NCI-H524 treated with DMSO at 0.1 percent for 48 hours (cell line): ENCODE measurements around the gene PRDM16.

Experiments
- DNase-seq: peaks from one replicate; lab custom pipeline; 2025; lab: John Stamatoyannopoulos, UW

PRDM16 gene

DNA sequence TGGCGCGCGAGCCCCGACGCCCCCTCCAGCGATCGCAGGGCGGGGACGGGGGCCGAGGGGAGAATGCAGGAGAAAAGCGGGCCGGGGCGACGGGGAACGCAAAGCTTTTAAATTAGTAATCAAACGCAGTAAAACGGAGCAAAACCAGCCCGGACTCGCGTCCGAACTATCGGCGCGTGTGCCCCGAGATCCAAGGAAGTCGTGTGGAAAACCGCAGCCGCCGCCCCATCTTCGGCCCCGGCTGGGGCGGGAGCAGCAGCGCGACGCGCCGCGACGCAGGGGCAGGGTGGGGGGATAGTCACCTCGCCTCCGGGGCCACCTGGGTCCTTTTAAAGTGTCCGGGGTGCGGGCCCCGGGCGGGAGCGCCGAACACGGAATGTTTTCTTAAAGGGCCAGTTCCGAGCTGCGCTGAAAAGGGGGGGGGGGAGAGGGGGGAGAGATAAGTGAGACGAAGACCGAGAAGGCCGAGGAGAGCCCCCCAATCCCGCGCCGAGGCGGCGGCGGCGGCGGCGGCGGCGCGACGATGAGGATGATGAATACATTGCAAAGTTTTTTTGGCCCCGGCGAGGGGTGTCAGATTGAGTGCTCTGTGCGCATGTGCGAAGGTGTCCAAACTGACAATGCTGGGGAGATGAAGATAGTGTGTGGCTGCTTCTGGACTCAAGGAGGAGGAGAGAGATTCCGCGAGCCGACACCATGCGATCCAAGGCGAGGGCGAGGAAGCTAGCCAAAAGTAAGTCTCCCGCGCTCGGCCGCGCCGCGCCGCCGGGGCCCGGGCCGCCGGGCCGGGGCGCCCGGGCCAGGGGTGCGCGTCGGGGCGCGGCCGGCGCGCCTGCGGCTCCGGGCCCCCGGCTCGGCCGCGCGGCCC is at the start of gene PRDM16:
Gene PRDM16 (plus strand): TSS at position 640 of the 868 bp plus-strand sequence. CDS start 57 bp downstream, at position 697.
- DNase-seq, result no peak

DNA sequence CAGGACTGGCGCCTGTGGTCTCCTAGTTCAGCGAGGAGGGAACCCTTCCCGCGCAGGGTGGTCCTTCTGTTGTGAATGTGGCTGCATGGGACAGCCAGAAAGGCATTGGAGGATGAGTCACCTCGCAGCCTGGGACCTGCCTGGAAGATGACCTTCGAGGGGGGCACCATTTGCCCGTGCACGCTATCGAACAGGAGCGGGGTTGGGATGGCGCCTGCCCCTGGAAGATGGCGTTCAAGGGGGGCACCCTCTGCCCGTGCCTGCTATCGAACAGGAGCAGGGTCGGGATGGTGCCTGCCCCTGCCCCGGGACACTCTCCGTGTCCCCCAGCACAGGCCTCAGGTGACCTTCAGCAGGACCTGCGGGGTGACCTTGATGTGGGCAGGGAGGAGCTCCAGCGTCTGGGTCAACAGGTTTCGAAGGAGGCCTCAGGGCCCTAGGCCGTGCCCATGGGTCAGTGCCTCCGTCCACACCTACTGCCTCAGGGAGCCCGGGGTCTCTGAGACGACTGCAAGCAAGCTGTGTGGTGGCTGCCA is 49.4 kb upstream of the PRDM16 start:
- no peak for DNase-seq

DNA sequence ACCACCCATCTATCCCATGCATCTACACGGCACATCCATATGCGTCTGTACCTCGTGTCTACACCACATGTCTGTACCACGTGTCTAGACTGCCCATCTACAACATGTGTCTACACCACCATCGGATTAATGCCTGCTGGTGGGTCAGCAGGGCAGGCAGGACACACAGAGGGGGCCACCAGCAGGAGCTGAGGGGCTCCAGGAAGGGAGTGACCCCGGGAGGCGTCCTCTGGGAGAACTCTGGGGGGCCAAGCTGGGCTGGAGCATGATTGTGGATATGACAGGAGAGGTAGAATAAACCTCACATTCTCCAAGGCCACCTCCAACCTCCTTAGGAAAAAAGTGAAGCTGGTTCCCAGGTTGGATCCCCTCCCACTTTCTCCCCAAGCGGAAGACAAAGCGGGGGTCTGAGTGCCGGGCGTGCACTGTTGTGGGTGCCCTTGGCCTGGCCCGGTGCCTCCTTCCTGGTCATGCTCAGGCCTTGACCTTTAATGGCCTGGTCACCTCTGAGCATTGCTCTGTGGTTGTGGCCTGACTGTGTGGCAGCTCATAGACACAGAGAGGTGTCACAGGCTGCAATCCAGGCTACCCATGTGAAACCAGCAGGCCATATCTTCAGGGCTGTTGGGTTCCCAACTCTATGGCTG is 48.6 kb upstream of the PRDM16 start:
- DNase-seq, result no peak

DNA sequence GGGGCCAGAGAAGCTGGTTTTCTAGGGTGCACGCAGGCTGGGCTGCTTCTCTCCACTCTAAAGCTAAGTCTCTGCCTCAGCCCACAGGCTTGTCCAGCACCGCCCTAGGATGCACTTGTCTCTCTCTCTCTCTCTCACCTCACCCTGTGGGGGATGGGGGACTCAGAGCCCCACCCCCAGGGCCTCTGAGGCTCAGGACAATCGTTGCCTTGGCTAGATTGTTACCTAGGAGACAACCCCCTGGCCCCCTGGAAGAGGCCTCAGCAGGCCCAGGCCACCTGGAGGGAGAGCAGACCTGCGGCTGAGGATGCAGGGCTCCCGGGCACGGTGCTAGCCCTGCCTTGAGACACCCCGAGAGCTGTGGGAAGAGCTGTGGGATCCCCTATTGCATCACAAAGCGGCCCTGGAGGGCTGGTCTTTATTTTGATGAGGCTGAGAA is 47.8 kb upstream of the PRDM16 start, which contains the start of gene ACTRT2:
Gene ACTRT2 (plus strand): TSS at position 235 of the 439 bp plus-strand sequence. CDS start 220 bp downstream, outside the sequence.
- DNase-seq, result no peak

DNA sequence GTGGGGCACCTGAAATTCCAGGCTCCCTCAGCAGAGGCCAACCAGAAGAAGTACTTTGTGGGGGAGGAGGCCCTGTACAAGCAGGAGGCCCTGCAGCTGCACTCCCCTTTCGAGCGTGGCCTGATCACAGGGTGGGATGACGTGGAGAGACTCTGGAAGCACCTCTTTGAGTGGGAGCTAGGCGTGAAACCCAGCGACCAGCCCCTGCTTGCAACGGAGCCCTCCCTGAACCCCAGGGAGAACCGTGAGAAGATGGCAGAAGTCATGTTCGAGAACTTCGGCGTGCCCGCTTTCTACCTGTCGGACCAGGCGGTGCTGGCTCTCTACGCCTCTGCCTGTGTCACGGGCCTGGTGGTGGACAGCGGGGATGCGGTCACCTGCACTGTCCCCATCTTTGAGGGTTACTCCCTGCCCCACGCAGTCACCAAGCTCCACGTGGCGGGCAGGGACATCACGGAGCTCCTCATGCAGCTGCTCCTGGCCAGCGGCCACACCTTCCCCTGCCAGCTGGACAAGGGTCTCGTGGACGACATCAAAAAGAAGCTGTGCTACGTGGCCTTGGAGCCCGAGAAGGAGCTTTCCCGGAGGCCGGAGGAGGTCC is 47.1 kb upstream of the PRDM16 start:
- DNase-seq, result no peak

DNA sequence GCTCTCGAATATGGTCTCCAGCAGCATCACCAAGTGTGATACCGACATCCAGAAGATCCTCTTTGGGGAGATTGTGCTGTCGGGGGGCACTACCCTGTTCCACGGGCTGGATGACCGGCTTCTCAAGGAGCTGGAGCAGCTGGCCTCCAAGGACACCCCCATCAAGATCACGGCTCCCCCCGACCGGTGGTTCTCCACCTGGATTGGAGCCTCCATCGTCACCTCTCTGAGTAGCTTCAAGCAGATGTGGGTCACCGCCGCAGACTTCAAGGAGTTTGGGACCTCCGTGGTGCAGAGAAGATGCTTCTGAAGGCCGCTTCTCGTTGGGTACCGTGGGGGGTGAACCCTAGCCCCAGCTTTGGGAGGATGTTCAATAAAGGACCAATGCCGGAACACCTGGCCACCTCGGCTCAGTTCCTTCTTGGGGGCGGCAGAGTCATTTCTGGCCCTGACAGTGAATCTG is 46.5 kb upstream of the PRDM16 start:
- no peak for DNase-seq

DNA sequence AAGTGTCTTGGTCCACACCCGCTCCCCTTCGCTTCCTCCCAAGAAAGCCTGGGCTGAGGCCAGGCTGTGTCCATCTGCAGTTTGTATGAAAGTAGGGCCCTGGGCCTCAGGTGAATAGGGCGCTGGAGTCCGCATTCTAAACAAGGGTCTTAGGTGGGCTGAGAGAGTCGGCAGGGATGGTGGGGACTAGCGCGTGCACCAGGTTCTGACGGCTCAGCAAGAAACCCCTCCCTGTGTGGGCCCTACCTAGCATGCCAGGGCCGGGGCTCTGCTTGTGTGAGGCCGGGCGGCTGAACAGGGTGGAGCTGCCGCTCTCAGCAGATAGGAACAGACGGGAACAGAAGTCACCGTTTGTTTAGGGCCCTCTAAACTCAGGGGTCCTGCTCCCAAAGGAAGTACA is 46.0 kb upstream of the PRDM16 start:
- no peak for DNase-seq

DNA sequence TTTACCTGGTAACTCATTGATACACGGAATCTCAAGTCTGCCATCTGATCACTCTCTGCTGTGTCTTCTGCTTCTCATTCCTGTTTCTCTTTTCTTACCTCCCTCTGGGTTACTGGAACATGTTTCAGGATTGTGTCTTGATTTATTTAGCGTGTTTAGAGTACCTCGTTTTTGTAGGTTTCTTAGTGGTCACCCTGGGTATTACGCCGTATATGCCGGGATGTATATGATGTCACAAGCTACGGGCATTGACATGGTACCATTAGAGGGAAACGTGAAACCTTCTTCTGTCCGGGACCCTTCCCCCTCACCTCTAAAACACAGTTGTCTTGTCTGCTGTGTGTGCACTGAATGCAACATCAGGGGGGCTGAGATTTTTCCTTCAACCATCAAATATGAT is 45.0 kb upstream of the PRDM16 start:
- DNase-seq, result no peak

DNA sequence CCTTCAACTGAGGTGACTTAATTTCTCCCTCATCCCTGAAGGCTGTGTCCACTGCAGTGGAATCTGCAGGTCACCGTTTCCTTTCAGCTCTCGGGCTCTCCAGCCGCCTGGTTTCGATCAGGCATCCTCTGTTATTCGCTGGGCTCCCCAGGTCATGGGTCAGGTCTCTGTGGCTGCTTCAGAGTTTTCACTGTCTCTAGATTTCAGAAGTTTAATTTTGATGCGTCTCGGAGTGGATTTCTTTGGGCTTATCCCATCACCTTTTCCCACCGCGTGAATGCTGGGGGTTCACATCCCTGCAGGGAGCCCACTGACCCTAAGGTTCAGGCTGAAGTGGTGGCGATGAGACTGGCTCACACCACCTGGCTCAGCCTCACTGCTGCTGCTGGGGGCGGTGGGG is 44.4 kb upstream of the PRDM16 start:
- DNase-seq, result no peak

DNA sequence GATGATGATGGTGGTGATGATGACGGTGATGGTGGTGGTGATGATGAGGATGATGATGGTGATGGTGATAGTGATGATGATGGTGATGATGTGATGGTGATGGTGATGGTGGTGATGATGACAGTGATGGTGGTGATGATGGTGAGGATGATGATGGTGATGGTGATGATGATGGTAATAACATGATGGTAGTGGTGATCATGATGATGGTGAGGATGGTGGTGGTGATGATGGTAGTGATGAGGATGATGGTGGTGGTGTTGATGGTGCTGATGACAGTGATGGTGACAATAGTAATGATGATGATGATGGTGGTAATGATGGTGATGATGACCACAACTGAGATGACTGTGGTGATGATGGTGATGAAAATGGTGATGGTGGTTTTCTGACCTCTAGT is 42.9 kb upstream of the PRDM16 start:
- DNase-seq, result no peak

DNA sequence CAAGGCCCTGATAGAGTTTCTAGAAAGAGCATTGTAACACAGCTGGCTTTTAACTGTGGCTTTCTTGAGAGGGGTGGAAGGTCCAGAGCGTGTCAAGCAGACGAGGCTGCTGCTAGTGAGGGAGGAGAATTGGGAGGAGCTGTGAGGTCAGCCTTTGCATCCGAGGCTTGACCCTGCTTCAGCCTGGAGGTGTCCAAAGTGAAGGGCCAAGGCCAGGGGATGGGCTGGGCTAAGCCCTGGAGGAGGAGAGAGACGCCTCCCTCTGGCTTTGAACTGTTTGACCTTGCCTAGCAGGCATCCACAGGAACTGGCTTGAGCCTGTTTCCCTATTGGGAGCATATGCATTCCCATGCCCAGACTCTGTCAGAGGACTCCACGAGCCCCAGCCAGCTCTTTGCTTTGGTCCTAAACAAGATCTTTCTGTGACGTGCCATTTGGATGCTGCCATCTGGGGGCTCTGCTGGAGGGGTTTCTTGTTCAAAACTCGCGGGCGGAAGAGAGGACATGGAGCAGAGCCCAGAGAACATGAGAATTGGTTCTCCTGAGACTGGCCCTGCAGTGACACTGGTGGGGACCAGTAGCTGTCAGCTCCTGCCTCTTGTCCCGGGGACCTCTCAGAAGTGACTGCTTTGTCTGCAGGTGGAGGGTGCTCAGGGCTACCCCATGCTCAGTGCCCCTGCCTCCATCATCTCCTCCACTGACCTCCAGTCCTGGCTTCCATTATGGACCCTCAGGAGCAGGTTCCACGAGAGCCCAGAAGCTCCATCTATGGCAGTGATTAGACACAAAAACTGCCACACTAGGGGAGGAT is 42.2 kb upstream of the PRDM16 start:
- DNase-seq, result no peak

DNA sequence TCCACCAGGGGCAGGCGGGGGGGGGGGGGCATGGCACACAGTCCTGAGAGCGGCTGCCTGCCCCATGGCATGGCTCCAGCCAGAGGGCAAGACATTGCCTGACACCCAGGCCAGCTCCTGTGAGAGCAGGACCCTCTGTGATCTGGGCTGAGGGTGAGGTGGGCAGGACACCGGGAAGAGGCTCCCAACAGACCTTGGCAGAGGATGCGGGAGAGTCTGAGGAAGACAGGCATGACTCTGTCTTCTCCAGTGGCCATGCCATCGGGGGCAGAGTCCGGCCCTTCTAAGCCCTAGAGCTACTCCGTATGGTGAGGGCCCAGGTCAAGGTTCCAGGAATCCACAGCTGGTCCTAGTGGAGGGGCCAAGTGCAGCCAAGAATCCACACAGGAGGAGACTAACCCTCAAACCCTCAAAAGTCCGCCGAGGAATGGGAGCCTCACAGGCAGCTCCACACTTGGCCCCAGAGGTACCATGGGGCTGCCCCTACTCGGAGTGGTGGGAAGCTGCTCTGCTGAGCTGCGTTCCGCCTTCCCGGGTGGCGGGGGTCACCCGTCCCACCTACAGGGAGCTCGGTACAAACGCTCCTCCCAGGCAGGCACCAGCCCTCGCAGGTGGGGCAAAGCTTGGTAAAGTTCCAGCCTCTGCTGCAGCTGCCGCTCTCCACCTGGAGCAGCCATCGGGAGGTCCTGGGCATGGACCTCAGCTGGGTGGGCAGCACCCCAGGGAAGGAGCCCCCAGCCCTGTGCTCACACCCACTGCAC is 41.2 kb upstream of the PRDM16 start:
- DNase-seq, result no peak

DNA sequence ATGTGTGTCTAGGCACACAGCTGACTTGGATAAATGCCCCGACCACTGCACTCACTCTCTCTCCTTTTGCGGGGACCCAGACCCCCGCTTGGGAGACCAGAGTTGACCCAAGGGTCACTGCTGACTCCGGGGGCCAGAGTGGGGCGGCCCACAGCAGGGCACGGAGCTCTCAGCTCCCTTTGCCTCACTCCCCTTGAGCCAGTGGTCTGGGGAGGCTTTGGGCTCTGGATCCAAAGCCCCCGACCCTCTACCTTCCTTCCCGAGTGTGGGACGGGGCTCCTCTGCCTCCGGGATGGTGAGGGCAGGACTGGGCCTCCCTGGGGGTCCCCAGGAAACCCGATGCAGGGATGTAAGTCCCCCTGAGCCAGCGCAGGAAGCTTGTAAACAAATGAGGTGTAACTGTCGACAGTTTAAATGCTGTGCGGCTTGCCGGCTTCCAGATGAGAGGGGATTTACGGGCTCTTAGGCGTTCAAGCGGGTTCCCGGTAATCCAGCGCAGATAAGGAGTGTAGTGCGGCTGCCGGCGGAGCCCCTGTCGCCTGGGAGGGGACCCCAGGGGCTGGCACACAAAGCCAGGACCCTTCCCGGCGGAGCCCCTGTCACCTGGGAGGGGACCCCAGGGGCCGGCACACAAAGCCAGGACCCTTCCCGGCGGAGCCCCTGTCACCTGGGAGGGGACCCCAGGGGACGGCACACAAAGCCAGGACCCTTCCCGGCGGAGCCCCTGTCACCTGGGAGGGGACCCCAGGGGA is 40.3 kb upstream of the PRDM16 start:
- DNase-seq, result no peak

DNA sequence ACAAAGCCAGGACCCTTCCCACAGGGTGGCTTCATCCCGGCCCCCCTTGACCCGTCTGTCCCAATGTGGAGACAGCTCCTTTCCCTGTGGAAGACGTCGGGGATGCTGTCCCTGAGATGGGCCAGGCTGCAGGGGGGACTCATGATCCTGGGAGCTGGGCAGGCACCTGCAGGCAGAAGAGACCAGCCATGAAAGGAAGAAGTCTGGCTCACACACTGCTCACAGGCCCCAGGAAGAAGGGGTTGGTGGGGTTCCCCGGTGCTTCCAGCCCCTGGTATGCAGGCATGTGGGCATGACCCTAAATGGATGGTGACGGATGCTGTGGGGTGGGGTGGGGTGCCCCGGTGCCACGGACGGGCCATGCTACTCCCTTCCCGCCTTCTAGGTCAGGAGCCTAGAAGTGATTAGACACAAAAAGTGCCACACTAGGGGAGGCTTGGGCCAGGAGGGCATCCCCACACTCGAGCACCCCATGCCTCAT is 39.5 kb upstream of the PRDM16 start:
- DNase-seq, result no peak

DNA sequence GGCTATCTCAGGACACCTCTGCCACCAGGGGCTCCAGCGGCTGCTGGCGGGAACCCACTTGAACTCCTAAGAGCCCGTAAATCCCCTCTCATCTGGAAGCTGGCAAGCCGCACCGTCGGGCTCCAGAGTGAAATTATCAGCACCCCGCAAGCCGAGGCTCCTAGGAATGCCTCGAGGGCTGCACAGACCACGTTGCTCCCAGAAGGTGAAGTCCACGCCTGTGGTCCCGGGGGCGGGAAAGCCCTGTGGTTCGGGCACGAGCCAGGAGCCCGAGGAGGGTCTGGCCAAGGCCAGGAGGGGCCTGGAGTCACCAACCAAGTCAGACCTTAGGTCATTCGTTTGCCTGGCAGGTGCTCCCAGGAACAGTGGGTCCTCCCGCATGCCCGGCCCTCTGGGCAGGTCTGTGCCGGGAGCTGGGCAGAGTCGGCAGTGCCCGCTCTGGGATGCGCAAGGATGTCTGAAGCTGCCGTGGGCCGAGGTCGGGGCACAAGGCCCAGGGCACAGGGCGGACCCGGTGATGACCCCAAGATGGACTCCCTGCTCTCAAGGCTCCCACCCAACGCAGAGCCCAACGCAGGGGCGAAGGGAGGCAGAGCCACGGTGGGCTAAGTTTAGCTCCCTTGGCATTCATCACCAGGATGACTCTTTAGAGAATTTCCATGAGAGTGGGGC is 38.9 kb upstream of the PRDM16 start:
- DNase-seq, result no peak

DNA sequence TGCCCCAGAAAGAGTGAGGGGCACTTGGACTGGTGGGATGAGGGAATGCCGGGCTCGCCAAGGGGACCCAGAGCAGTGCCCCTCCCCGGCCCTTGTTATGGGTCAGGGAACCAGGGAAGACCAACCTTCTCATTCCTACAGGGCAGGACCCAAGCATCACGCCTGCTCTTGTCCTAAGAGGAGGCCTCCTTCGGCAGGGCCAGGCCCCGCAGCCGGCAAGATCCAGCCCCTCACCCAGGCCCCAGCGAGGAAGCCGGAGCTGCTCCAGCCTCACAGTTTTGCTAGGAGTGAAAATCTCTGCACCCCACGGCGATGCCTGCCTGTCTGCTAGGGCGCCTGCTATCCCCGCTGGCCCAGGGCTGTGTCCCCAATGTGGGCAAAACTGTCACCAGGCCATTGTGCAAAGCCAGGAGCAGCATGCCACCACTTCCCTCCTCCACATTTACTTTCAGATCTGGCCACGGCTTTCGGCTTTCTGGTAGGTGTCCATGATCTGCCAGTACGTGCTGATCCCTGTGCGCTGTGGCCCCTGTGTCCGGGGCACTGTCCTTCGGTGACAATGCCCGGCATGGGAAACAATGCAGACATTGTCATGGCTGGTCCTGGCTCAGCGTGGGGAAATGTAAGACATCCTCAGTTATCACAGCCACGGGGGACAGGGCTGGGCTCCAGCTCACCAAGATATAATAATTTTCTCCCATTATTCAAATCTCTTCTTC is 38.2 kb upstream of the PRDM16 start:
- no peak for DNase-seq

DNA sequence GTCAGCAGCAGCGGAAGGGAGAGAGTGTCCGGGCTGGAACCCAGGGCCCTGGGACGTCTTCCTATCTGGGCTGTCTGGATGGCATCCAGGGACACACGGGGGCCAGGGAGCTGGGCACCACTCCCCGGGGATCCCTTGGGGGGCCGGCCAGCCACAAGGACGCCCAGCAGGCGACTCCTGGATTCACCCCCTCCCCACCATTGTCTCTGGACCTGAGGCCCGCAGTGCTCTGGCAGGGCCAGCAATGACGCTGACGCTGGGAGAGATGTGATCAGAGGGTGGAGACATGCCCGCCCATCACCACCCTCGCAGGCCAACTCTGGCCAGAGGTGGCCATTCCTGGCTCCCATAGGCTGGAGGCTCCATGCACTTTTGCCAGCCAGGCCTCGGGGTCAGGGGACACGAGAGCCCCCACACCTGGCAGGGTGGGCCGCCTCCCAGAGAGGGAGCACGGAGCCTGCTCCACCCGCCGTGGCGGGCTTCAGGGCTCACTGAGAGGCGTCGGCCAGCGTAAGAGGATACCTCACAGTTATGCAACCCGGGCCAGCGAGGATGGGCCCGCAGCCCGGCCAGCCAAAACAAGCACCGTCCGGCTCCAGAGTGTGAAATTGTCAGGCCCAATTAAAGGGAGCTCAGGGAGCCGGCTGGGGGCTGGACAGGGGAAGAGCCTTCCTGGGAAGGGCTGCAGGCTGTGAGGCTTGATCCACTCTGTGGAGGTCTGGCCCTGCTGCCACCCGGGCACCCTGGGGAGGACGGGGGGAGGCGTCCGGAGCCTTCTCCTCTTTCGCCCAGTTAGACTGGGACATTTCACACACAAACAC is 37.4 kb upstream of the PRDM16 start:
- no peak for DNase-seq
